Ishikawa (cell line): ENCODE results near the gene AMDHD1.

Experiments
- CEBPB ChIP-seq: IDR thresholded peaks from 2 replicates; pipeline ENCODE4 v1.6.1; 2012
- CREB1 ChIP-seq: IDR thresholded peaks from 2 replicates; pipeline ENCODE4 v1.6.1; 2012; ENCODE audit warnings: low read depth
- EGR1 ChIP-seq: IDR thresholded peaks from 2 replicates; pipeline ENCODE4 v1.6.1; 2012
- EP300 ChIP-seq: IDR thresholded peaks from 2 replicates; pipeline ENCODE4 v1.6.1; 2012; ENCODE audit warnings: borderline replicate concordance
- MAX ChIP-seq: IDR thresholded peaks from 2 replicates; pipeline ENCODE4 v1.6.1; 2012
- NFIC ChIP-seq: IDR thresholded peaks from 2 replicates; pipeline ENCODE4 v1.6.1; 2012
- RAD21 ChIP-seq: IDR thresholded peaks from 2 replicates; pipeline ENCODE4 v1.6.1; 2012; ENCODE audit warnings: low read depth
- REST ChIP-seq: IDR thresholded peaks from 2 replicates; pipeline ENCODE4 v1.6.1; 2012; ENCODE audit warnings: low read depth, mild to moderate bottlenecking
- TCF12 ChIP-seq: IDR thresholded peaks from 2 replicates; pipeline ENCODE4 v1.6.1; 2012; ENCODE audit warnings: low read depth
- USF1 ChIP-seq: IDR thresholded peaks from 2 replicates; pipeline ENCODE4 v1.6.1; 2012
- YY1 ChIP-seq: IDR thresholded peaks from 2 replicates; pipeline ENCODE4 v1.6.1; 2012; ENCODE audit warnings: low read depth
- ZBTB7A ChIP-seq: IDR thresholded peaks from 2 replicates; pipeline ENCODE4 v1.6.1; 2012; ENCODE audit warnings: low read depth

- TF ChIP-seq EGR1 = no peak
- TF ChIP-seq TCF12 = no peak
- TF ChIP-seq MAX = no peak
- TF ChIP-seq USF1 = no peak
- no peak for TF ChIP-seq CEBPB
- TF ChIP-seq EP300 = no peak
- no peak for TF ChIP-seq REST
- TF ChIP-seq RAD21 = no peak
- no peak for TF ChIP-seq YY1
- no peak for TF ChIP-seq CREB1
- no peak for TF ChIP-seq NFIC
- TF ChIP-seq ZBTB7A = no peak
These were observed 35.2 kb downstream of the AMDHD1 start for GRCh38 chr12:95978351-95978750.
